HEK293 (cell line): ENCODE data around the gene ZIC5.

Experiments used
- CTCF ChIP-seq: fragments of 450-650 bp; formaldehyde crosslinking; IDR thresholded peaks from 2 replicates; pipeline ENCODE4 v1.5.1; 2016; ENCODE audit warnings: missing biosample characterization, missing genetic modification characterization
- REST ChIP-seq: fragments of 450-650 bp; formaldehyde crosslinking; IDR thresholded peaks from 2 replicates; pipeline ENCODE4 v1.5.1; 2016; ENCODE audit warnings: missing biosample characterization, missing genetic modification characterization
- SCRT1 ChIP-seq: fragments of 450-650 bp; formaldehyde crosslinking; IDR thresholded peaks from 2 replicates; pipeline ENCODE4 v1.5.1; 2016; ENCODE audit warnings: missing biosample characterization, missing genetic modification characterization, borderline replicate concordance
- ZBTB7A ChIP-seq: fragments of 450-650 bp; formaldehyde crosslinking; IDR thresholded peaks from 2 replicates; pipeline ENCODE4 v1.5.1; 2016; ENCODE audit warnings: low read depth, missing biosample characterization, missing genetic modification characterization
- ZNF16 ChIP-seq: fragments of 450-650 bp; formaldehyde crosslinking; IDR thresholded peaks from 2 replicates; pipeline ENCODE4 v1.5.1; 2016; ENCODE audit warnings: low read depth, missing biosample characterization, missing genetic modification characterization
- ZNF449 ChIP-seq: fragments of 450-650 bp; formaldehyde crosslinking; IDR thresholded peaks from 2 replicates; pipeline ENCODE4 v1.5.1; 2017; ENCODE audit warnings: missing biosample characterization, mild to moderate bottlenecking, missing genetic modification characterization, moderate library complexity
- ZNF510 ChIP-seq: fragments of 450-650 bp; formaldehyde crosslinking; IDR thresholded peaks from 2 replicates; pipeline ENCODE4 v1.5.1; 2018; ENCODE audit warnings: mild to moderate bottlenecking, missing genetic modification characterization, missing biosample characterization; ENCODE audit not compliant: insufficient replicate concordance
- ZNF610 ChIP-seq: fragments of 450-650 bp; formaldehyde crosslinking; IDR thresholded peaks from 2 replicates; pipeline ENCODE4 v1.5.1; 2016; ENCODE audit warnings: missing biosample characterization, missing genetic modification characterization, borderline replicate concordance
- ZNF747 ChIP-seq: fragments of 450-650 bp; formaldehyde crosslinking; IDR thresholded peaks from 2 replicates; pipeline ENCODE4 v1.5.1; 2016; ENCODE audit warnings: missing biosample characterization, missing genetic modification characterization

- TF ChIP-seq ZNF510 (tag by site-specific recombination) (no peak), CTCF (tag by site-specific recombination) (no peak), SCRT1 (no peak), ZNF16 (tag by site-specific recombination) (no peak), ZNF747 (tag by site-specific recombination) (no peak), ZNF449 (tag by site-specific recombination) (no peak), REST (tag by site-specific recombination) (no peak), ZBTB7A (tag by site-specific recombination) (no peak), ZNF610 (no peak)
Observed at GRCh38 chr13:100019780-100020356, 48.3 kb upstream of the ZIC5 start.
